ENCODE data around the gene MMAB.
"Not testable (repeated sequence)": the region's sequence is repeated elsewhere in the genome, so short reads cannot be mapped to it uniquely, and the experiment has no call there.

The MMAB gene

DNA sequence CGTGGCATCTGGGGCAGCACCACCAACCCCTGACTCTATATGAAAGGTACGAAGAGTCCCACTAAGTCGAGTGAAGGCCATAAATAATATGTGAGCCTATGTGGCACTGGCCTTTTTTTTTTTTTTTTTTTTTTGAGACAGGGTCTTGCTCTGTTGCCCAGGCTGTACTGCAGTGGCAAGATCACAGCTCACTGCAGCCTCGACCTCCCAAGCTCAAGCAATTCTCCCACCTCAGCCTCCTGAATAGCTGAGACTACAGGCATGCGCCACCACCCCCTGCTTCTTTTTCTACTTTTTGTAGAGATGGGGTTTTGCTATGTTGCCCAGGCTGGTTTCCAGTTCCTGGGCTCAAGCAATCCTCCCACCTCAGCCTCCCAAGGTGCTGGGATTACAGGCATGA lies 28.8 kb upstream of the MMAB start:
- not testable (repeated sequence) for DNase-seq (ENCODE audit: low read depth in 3 of 3)

GRCh38 chr12:109601557-109601956 lies 28.3 kb upstream of the MMAB start:
- DNase-seq (ENCODE audit: low read depth in 3 of 3) = no peak

GRCh38 chr12:109600995-109601394 lies 27.7 kb upstream of the MMAB start:
- DNase-seq (ENCODE audit: low read depth in 3 of 3) = no peak

- DNase-seq (ENCODE audit: low read depth in 3 of 3) = no peak
Measured at GRCh38 chr12:109600481-109600880, 27.2 kb upstream of the MMAB start.

DNA sequence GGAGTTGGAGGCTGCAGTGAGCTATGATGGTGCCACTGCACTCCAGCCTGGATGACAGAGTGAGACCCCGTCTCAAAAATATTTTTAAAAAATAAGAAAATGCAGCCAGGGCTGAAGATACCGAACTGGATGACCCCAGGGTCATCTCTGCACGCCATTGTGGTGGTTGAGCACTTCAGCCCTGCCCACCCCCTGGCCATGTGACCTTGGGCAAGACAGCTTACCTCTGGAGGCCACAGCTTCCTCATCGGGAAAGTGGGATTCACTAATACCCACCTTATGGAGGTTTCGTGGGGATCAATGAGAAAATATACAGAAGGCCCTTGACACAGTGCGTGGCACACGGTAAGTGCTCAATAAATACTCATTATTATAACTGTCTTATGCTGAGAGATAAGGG lies 25.8 kb upstream of the MMAB start:
- no peak for DNase-seq (ENCODE audit: low read depth in 3 of 3)

DNA sequence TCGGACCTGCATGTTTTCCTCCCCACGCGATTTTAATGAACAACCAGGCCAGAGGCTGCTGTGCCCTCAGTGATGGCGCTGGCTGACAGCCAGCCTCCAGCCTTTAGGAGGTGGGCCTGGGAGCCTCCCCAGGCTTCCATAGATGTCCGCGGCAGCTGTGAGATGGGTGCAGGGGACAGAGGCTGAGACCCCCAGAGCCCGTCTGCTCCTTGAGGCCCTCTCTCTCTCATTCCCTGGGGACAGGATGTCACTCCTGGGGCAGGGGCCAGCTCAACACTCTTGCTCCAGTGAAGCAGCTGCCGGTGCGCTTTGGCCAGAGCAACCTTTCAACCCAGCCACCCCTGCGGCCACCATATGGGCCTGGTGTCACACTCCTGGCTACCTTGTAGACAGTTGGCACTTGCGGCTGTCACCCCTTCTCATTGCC lies 25.1 kb upstream of the MMAB start:
- no peak for DNase-seq (ENCODE audit: low read depth in 3 of 3)

DNA sequence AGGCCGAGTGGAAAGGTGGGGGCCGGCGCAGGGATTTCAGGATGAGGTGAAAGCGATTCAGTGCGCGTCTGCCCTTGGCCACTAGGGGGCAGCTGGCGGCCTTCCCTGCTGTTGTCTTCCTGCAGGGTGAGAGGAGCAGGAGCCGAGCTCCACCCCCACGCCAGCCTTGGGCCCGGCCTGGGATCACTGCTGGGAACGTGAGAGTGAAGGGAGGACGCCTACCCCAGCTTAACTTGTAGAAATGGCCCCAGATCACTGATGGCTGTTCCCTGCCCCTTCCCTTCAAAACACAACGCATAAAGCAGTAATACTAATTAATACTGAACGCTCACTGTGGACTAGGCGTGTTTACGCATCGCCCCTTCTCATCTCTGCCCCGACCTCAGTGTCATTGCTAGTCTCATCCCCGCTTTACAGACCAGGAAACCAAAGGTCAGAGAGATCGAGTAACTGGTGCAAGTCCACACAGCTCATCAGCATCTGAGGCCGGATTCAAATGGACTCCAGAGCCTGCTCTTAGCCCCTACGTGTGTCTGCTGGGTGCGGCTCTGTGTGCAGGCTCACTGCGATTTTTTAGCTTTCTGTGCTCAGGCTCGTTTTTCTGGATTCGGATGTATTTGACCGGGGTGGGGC lies 24.6 kb upstream of the MMAB start:
- peak; percentile 47 to 70 (median 49) for DNase-seq (ENCODE audit: low read depth in 3 of 3)

DNA sequence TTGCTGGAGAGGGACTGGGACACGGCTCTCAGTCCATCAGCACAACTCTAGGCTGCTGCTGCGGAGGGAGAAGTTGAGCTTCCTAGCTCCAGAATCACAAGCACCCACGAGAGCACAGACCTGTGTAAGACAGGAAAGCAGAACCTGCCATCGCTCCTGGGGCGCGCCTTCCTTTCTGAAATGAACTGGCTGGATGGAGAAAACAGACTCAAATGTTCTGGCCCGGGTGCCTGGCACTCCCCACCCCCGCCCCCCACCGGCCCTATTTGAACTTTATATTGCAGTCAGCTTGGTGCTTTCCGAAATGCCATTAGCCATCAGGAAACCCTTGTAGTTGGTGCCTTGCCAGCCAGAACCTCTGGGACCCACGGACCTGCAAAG lies 24.1 kb upstream of the MMAB start:
- DNase-seq (ENCODE audit: low read depth in 3 of 3) = no peak

- no peak for DNase-seq (ENCODE audit: low read depth in 3 of 3)
Measured at GRCh38 chr12:109596418-109597244, 23.3 kb upstream of the MMAB start.

DNA sequence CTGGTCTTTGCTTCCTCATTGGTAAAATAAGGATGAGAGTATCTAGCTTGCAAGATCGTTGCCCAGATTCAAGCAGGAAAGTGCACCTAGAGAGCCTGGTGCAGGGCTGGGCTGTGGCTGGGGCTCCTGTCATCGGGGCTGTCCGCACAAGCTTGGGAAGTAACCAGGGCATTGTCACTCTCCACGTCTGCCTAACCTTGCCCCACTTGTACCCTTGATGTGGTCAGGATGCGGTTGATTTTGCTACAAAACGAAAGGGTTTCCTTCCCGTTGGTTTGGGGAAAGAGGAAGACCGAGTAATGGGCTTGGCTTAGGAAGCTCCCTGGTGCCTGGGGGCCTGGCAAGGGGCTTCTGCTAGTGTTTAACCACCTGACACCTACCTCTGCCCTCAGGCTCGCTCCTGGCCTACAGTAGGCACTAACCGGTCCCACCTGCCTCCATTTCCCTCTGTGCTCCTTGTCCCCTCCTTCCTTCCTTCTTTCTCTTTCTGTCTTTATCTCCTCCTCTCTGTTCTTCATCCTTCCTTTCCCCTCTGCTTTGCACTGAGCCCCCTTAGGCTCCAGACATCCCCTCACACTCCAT lies 22.1 kb upstream of the MMAB start:
- DNase-seq (ENCODE audit: low read depth in 3 of 3) = peak in 1 of 3 experiments; percentile 57

DNA sequence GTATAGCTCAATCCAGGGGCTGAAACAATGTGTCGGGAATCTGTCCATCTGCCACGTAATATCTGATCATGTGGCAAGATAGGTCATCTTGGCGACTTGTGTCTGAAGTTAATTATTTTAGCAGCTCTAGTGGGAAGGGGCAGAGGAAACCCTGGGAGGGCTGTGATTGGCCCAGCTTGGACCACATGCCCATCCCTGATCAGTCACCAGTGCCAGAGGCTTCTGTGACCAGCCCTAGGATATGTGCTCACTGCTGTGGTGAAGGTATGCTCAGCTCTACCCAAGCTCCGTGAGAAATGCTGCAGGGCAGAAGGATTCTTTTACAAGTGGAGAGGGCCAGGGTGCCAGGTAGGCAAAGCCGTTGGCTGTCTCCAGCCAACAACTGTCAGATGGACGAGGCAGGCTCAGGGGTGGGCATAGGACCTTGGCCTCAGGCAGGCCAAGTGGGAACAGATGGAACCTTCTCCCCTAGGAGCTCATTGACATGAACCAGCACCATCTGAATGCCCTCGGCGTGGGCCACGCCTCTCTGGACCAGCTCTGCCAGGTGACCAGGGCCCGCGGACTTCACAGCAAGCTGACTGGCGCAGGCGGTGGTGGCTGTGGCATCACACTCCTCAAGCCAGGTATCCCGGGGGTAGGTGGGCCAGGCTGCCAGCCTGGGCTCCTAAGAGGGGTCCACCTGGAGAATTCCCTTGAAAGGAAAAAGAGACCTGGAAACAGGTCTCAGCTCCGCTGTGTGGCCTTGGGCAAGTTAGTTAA lies 21.4 kb upstream of the MMAB start:
- no peak for DNase-seq (ENCODE audit: low read depth in 3 of 3)

DNA sequence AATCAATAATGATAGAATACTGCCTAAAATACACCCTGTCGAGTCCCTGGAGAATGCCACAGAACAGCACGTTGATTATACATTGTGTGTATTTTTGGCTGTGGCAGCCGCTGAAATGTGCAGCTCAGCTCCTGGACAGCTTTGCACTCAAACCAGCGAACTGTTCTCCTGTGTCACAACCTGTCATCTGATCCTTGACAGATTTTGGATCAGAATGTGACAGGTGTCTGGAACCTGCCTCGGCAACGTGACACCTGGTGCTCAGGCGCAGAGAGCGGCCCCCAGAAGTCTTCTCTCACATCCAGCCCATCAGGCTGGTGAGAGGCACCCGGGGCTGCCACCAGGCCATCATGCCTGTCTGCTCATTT lies 19.6 kb upstream of the MMAB start:
- DNase-seq (ENCODE audit: low read depth in 3 of 3) = no peak

DNA sequence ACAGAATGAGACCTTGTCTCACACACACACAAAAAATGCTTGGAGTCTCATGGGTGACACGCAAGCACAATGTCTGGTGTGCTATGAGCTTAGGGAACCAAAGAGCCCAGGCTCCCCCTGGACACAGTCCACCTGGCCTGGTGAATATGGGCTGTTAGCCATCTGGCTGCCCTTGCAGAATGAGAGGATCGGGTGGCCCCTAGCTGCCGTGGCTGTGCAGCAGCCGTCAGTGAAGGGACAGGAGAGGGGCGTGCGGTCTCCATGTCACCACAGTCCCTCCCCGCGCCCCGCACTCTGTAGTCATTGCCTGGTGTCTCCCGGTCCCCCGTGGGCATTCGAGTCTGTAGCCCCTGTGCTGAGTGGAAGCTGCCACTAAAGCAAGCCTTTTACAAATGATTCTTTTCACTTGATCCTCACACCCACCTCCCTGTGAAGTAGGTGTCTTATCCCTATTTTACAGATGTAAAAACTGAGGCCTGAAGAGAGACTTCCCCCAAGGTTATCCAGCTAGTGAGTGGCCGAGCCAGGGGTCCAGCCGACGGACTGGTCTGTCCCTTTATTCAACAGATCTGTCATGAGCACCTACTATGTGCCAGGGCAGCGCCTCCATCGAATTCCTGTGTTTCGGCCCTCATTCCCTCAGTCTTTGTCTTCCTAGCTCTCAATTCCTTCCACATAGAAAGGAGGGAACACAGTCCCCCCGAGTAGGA lies 19.0 kb upstream of the MMAB start:
- no peak for DNase-seq (ENCODE audit: low read depth in 3 of 3)

- no peak for DNase-seq (ENCODE audit: low read depth in 3 of 3)
Measured at GRCh38 chr12:109591041-109591440, 17.7 kb upstream of the MMAB start.

DNA sequence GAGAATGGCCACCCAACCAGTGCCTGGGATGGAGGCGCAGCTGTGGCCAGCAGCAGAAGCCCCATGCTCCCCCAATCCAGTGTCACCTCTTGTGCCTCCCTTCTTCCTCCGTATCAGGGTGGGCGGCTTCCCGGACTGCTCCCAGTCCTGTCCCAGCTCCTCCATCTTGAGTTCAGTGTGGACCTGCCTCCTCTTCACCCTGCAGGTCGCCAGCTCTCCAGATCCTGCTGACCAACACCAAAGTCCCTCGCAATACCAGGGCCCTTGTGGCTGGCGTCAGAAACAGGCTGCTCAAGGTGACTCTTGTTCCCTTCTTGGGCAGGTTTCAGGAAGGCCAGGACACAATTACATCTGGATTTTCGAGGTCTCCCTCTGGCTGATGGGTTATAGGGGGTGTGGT lies 17.3 kb upstream of the MMAB start:
- no peak for DNase-seq (ENCODE audit: low read depth in 3 of 3)

DNA sequence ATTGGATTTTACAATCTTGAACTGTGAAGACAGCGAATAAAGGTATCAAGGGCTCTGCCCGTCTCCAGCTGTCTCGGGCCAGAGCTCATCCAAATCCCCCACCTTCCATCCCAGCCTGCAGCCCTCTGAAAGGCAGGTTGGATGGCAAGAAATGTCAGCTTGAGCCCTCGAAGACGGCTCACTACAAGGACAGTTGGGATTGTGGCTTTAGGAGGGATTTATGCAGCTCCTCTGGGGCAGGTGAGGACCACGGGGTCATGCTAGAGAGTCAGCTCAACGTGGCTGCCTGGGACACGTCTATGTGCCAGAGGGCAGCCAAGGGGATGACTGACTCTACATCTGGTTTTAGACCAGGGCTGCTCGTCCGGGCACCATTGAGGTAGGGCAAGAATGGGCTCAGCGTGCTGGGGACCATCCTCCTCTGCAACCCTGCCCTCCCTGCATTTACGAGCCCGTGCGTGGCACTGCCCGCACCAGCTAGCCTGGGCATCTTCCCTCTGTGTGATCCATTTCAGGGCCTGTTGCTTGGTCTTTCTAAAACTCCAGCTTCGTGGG lies 16.5 kb upstream of the MMAB start:
- DNase-seq (ENCODE audit: low read depth in 3 of 3) = no peak

- DNase-seq (ENCODE audit: low read depth in 3 of 3) = no peak
Measured at GRCh38 chr12:109589240-109589590, 15.9 kb upstream of the MMAB start.

DNA sequence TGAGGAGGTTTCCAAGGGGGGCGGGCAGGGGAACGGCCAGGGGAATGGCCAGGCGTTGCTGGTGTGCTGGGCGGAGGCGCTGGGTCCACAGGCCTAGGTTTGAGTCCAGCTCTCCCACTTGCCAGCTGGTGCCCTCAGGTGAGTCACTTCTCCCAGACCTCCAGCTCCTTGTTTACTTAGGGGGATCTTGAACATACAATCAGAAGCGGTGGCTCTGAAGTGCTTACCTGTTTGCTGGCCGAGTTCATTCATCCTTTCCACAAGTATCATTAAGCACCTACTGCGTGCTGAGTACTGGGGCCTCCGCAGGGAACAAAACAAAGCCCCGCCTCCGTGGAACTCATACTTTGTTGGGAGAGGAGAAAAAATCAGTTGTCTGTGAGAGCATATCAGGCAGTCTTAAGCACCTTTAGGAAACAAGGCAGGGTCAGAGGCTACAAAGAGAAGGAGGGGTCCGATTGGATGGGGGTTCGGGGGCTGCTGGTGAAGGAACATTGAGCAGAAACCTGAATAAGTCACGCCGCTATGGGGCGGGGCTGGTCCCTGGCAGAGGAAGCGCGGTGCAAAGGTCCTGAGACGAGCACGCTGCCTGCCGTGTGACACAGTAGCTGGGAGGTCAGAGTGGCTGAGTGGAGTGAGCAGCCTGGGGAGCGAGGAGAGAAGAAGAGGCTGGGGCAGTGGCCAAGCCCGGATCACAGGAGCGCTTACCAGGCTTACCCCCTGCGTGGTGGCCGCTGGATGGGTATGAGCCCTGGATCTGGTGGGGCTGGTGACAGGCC lies 15.3 kb upstream of the MMAB start:
- DNase-seq (ENCODE audit: low read depth in 3 of 3) = no peak

DNA sequence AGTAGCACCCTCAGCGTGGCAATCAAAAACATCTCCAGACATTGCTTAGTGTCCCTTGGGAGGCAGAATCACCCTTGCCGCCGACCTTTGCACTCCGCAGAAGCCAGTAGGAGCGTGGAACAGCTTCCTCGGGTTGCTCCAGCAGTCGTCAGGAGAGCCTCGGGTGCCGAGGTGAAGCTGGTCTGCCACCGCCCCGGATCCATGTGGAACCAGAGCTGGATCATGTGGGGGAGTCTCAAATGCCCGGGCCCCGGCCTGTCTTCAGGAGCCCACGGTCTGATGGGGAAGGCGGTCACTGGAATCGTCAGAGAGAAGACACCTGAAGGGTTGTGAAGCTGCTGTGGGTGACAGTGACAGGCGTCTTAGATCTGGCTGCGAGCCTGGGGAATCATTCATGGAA lies 14.6 kb upstream of the MMAB start:
- DNase-seq (ENCODE audit: low read depth in 3 of 3) = no peak

GRCh38 chr12:109586385-109587296 lies 13.3 kb upstream of the MMAB start:
- no peak for DNase-seq (ENCODE audit: low read depth in 3 of 3)

Measured in stimulated activated CD4-positive, alpha-beta T cell treated with anti-CD3 and anti-CD28 coated beads, TNF-alpha, amount 100 ng/mL, for 24 hours (primary cell).